ENCODE measurements around the gene KRTAP9-3.
"Not testable (repeated sequence)": the region's sequence is repeated elsewhere in the genome, so short reads cannot be mapped to it uniquely, and the experiment has no call there.

The KRTAP9-3 gene

DNA sequence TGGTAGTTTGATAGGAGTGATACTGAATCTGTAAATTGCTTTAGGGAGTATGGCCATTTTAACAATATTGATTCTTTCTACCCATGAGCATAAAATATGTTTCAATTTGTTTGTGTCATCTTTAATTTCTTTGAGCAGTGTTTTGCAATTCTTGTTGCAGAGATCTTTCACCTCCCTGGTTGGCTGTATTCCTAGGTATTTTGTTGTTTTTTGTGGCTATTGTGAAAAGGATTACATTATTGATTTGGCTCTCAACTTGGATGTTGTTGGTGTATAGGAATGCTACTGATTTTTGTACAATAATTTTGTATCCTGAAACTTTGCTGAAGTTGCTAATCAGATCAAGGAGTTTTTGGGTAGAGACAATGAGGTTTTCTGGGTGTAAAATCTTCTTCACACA is 26.2 kb downstream of the KRTAP9-3 start:
- TF ChIP-seq, protein P1, sequence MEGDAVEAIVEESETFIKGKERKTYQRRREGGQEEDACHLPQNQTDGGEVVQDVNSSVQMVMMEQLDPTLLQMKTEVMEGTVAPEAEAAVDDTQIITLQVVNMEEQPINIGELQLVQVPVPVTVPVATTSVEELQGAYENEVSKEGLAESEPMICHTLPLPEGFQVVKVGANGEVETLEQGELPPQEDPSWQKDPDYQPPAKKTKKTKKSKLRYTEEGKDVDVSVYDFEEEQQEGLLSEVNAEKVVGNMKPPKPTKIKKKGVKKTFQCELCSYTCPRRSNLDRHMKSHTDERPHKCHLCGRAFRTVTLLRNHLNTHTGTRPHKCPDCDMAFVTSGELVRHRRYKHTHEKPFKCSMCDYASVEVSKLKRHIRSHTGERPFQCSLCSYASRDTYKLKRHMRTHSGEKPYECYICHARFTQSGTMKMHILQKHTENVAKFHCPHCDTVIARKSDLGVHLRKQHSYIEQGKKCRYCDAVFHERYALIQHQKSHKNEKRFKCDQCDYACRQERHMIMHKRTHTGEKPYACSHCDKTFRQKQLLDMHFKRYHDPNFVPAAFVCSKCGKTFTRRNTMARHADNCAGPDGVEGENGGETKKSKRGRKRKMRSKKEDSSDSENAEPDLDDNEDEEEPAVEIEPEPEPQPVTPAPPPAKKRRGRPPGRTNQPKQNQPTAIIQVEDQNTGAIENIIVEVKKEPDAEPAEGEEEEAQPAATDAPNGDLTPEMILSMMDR (conservative IDR thresholded peaks at IDR 0.05) = no peak
- no peak for TF ChIP-seq ZFX (IDR thresholded peaks at IDR 0.05)

DNA sequence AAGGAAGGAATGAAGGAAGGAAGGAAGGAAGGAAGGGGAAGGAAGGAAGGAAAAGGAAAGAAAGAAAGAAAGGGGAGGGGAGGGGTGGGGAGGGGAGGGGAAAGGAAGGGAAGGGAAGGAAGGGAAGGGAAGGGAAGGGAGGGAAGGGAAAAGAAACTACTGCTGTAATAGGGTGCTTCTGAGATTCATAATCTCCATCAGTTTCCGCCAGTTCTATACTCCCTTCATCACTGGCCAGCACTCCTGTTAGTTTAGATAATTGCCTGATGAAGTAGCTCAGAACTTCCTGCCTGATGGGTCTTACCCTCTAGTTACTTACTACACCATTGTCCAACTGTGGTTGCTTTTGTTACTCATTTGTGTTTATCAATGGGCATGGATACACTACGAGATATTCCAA is 31.0 kb downstream of the KRTAP9-3 start:
- no peak overlapping the region for H3K27ac ChIP-seq
- TF ChIP-seq ZFX (IDR thresholded peaks at IDR 0.05) = no peak
- TF ChIP-seq, protein P1 (conservative IDR thresholded peaks at IDR 0.05) = no peak

More for the DNA sequence above, 26.2 kb downstream of the KRTAP9-3 start:
- H3K27ac ChIP-seq = no peak overlapping the region

DNA sequence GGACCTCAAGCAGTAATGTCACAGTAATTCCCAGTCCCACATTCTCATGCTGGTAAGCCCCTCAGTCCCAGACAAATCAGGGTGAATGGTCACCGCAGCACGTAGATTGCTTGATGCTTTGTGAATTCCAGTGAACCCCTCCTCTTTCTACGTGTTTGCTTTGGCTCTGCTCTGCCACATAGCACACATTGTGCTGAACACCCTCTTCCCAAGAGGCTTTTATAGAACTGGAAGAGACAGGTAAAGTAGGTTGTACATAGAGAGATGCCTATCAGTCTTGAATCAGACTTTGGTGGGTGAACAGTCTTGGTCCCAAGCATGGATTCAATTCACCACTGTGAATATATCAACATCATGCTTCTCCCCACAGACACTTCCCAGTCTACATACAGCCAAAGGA is 32.4 kb downstream of the KRTAP9-3 start:
- no peak for TF ChIP-seq ZFX (IDR thresholded peaks at IDR 0.05)
- TF ChIP-seq, protein P1 (conservative IDR thresholded peaks at IDR 0.05) = no peak
- H3K27ac ChIP-seq = no peak overlapping the region

DNA sequence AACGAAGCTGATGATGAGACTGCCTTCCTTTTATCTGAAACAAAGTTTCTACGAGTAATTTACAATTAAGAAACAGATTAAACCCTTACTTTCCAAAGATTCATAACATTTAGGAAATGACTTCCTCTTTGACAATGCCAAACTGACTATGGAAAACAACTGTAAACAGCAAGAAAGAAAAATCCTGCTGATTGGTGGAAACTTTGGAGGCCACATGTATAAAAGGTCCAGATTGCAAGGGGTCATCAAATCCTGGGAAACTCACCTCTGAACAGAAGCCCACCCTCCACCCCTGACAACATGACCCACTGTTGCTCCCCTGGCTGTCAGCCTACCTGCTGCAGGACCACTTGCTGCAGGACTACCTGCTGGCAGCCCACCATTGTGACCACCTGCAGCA is 32.8 kb downstream of the KRTAP9-3 start, which contains the start of gene KRTAP9-6:
TSS of gene KRTAP9-6 (plus strand) at position 301 of the 400 bp plus-strand sequence. CDS start at position 301, 0 bp downstream.
- TF ChIP-seq ZFX (IDR thresholded peaks at IDR 0.05) = no peak
- TF ChIP-seq, protein P1 (conservative IDR thresholded peaks at IDR 0.05) = no peak

DNA sequence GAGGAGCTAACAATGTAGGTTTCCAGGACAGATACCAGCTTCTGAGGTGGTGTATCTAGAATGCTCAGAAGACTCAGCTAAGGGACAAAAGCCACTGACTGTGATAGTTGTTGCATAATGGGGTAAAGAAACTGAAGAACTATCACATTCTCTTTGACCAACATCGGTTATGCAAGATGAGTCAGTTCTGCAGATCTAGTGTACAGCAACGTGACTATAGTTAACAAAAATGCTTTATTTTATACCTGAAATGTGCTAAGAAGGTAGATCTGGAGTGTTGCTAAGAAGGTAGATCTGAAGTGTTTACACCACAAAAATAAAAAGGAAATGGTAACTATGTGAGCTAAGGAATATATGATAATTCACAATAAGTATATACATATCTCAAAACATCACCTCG is 35.5 kb downstream of the KRTAP9-3 start:
- H3K27ac ChIP-seq = no peak overlapping the region
- TF ChIP-seq, protein P1 (conservative IDR thresholded peaks at IDR 0.05) = no peak

More for the DNA sequence above, 32.8 kb downstream of the KRTAP9-3 start, which contains the start of gene KRTAP9-6:
- H3K27ac ChIP-seq = no peak within 1 kb of the TSS

DNA sequence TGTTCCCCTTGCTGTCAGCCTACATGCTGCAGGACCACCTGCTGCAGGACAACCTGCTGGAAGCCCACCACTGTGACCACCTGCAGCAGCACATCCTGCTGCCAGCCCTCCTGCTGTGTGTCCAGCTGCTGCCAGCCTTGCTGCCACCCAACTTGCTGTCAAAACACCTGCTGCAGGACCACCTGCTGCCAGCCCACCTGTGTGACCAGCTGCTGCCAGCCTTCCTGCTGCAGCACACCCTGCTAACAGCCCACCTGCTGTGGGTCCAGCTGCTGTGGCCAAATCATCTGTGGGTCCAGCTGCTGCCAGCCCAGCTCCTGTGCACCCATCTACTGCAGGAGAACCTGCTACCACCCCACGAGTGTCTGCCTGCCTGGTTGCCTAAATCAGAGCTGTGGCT is 39.1 kb downstream of the KRTAP9-3 start:
- H3K27ac ChIP-seq = not testable (repeated sequence)

DNA sequence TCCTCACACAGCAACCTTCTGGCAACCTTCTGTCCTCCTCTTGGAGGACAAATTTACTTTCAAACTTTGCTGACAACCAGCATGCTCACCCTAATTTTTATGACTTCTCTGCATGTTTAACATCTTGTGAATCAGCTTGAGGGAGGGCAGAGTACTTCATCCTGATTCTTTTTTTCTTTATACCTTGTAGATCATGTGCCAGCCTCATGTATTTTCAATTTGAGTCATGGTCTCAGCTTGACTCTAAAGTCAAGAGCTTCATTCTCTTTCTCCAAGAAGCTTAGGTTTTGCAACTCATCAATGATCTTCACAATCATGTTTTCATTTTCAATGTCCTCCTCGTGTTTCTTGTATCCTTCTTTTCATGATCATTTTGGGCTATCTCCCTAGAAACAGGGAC is 39.6 kb downstream of the KRTAP9-3 start:
- no peak overlapping the region for H3K27ac ChIP-seq
- TF ChIP-seq, protein P1 (conservative IDR thresholded peaks at IDR 0.05) = no peak
- no peak for TF ChIP-seq ZFX (IDR thresholded peaks at IDR 0.05)

DNA sequence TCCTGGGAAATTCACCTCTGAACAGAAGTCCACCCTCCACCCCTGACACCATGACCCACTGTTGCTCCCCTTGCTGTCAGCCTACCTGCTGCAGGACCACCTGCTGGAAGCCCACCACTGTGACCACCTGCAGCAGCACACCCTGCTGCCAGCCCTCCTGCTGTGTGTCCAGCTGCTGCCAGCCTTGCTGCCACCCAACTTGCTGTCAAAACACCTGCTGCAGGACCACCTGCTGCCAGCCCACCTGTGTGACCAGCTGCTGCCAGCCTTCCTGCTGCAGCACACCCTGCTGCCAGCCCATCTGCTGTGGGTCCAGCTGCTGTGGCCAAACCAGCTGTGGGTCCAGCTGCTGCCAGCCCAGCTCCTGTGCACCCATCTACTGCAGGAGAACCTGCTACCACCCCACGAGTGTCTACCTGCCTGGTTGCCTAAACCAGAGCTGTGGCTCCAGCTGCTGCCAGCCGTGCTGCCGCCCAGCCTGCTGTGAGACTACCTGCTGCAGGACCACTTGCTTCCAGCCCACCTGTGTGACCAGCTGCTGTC is 43.5 kb downstream of the KRTAP9-3 start, which contains the start of gene KRTAP9-7:
TSS of gene KRTAP9-7 (plus strand) at position 51 of the 543 bp plus-strand sequence. CDS start at position 51, 0 bp downstream.
- not testable (repeated sequence) for H3K27ac ChIP-seq

Data from C4-2B (cell line).